SK-N-SH (cell line): ENCODE results near the gene APBB1IP. TPM values are rescaled to one million over a fixed set of nuclear protein-coding genes. Genes with fewer than 3 reads are reported as not detected.

Experiments used
- CTCF ChIA-PET: fragments of 300-600, 350-600 bp; formaldehyde crosslinking; extraction: SDS; loops from one replicate; lab custom pipeline; 2021; lab: Yijun Ruan, JAX
- POLR2A ChIA-PET: fragments of 350-600 bp; sonication (Branson Sonifier 250); formaldehyde crosslinking; extraction: SDS; loops from one replicate; lab custom pipeline; 2020; ENCODE audit warnings: antibody characterized with exemption, inconsistent platforms; lab: Yijun Ruan, JAX
- DNase-seq: peaks from one replicate; pipeline ENCODE4 v3.0.0; 2012
- H2AFZ ChIP-seq: fragments of 200-600 bp; sonication (generic); 2 replicates; pipeline ENCODE4 v1.8.1; 2016; ENCODE audit warnings: antibody characterized with exemption, mild to moderate bottlenecking, low read depth
- H3F3A ChIP-seq: fragments of 200-600 bp; sonication (generic); replicated peaks from 2 replicates; pipeline ENCODE3; 2016; ENCODE audit warnings: antibody characterized with exemption, mild to moderate bottlenecking; ENCODE audit not compliant: insufficient read depth
- H3K27ac ChIP-seq, 2 experiments: fragments of 200-500 bp in 1 of 2; fragments of 200-600 bp in 1 of 2; sonication (Bioruptor generic) in 1 of 2; sonication (generic), shearing (Covaris generic) in 1 of 2; 2 replicates each; pipeline versions ENCODE4 v1.5.1 to v1.6.1; 2014 to 2016; ENCODE audit warnings: low read depth in 2 of 2, inconsistent platforms in 1 of 2, low read length in 1 of 2, mild to moderate bottlenecking in 1 of 2, mixed read lengths in 1 of 2
- H3K27me3 ChIP-seq: fragments of 200-600 bp; sonication (generic), shearing (Covaris generic); 2 replicates; pipeline ENCODE4 v1.6.1; 2016; ENCODE audit warnings: mixed run types; ENCODE audit not compliant: insufficient read depth
- H3K36me3 ChIP-seq, 2 experiments: fragments of 200-500 bp in 1 of 2; fragments of 200-600 bp in 1 of 2; sonication (Bioruptor generic) in 1 of 2; sonication (generic) in 1 of 2; replicated peaks in 1 of 2; 2 replicates each; pipeline versions ENCODE3 to v1.5.1; 2014 to 2016; ENCODE audit warnings: low read length in 1 of 2, mild to moderate bottlenecking in 1 of 2; ENCODE audit not compliant: insufficient read depth in 2 of 2, control insufficient read depth in 1 of 2
- H3K4me1 ChIP-seq, 2 experiments: fragments of 200-500 bp in 1 of 2; fragments of 200-600 bp in 1 of 2; sonication (Bioruptor generic) in 1 of 2; sonication (generic), shearing (Covaris generic) in 1 of 2; 2 replicates each; pipeline versions ENCODE4 v1.5.1 to v1.6.1; 2014 to 2016; ENCODE audit warnings: low read depth in 1 of 2, low read length in 1 of 2, mixed run types in 1 of 2; ENCODE audit not compliant: insufficient read depth in 2 of 2, control insufficient read depth in 1 of 2
- H3K4me2 ChIP-seq: fragments of 200-600 bp; sonication (generic), shearing (Covaris generic); 2 replicates; pipeline ENCODE4 v1.6.1; 2017; ENCODE audit warnings: mixed run types
- H3K4me3 ChIP-seq, 2 experiments: fragments of 200-500 bp in 1 of 2; fragments of 200-600 bp in 1 of 2; sonication (Bioruptor generic) in 1 of 2; sonication (generic), shearing (Covaris generic) in 1 of 2; 2 replicates each; pipeline versions ENCODE4 v1.5.1 to v1.8.1; 2014 to 2016; ENCODE audit warnings: low read depth in 2 of 2, inconsistent platforms in 1 of 2, low read length in 1 of 2, mild to moderate bottlenecking in 1 of 2, mixed read lengths in 1 of 2, moderate library complexity in 1 of 2
- H3K79me2 ChIP-seq: fragments of 200-600 bp; sonication (generic); 2 replicates; pipeline ENCODE4 v1.8.1; 2017; ENCODE audit warnings: mild to moderate bottlenecking; ENCODE audit not compliant: insufficient read depth
- H3K9ac ChIP-seq: fragments of 200-600 bp; sonication (generic); 2 replicates; pipeline ENCODE4 v1.6.1; 2017; ENCODE audit warnings: mixed run types
- H3K9me2 ChIP-seq: fragments of 200-600 bp; sonication (generic); 2 replicates; pipeline ENCODE4 v1.6.1; 2017; ENCODE audit warnings: mixed run types
- H3K9me3 ChIP-seq: fragments of 200-600 bp; sonication (generic); 2 replicates; pipeline ENCODE4 v1.6.1; 2017; ENCODE audit warnings: mixed run types, mild to moderate bottlenecking, moderate library complexity
- H4K20me1 ChIP-seq: fragments of 200-600 bp; sonication (generic); 2 replicates; pipeline ENCODE4 v1.6.1; 2017; ENCODE audit warnings: mild to moderate bottlenecking, mixed run types; ENCODE audit not compliant: insufficient read depth
- EZH2phosphoT487 ChIP-seq: fragments of 200-600 bp; sonication (generic); IDR thresholded peaks from 2 replicates; pipeline ENCODE4 v1.6.1; 2017; ENCODE audit warnings: low read depth, mixed run types, mild to moderate bottlenecking, antibody characterized with exemption, moderate library complexity, borderline replicate concordance
- GABPA ChIP-seq: IDR thresholded peaks from 2 replicates; pipeline ENCODE4 v1.4.0; 2012; ENCODE audit warnings: low read depth, mild to moderate bottlenecking
- JUND ChIP-seq: IDR thresholded peaks from 2 replicates; pipeline ENCODE4 v1.4.0; 2012
- NFIC ChIP-seq: IDR thresholded peaks from 2 replicates; pipeline ENCODE4 v1.4.0; 2012; ENCODE audit warnings: borderline replicate concordance
- NRF1 ChIP-seq: IDR thresholded peaks from 2 replicates; pipeline ENCODE4 v1.6.1; 2012; ENCODE audit warnings: low read depth, mild to moderate bottlenecking, low read length
- RAD21 ChIP-seq: IDR thresholded peaks from 2 replicates; pipeline ENCODE4 v1.6.1; 2012; ENCODE audit warnings: mild to moderate bottlenecking, low read length
- RCOR1 ChIP-seq: fragments of 150-350 bp; IDR thresholded peaks from 2 replicates; pipeline ENCODE4 v1.6.1; 2017; ENCODE audit warnings: antibody characterized with exemption, low read length
- RFX5 ChIP-seq: IDR thresholded peaks from 2 replicates; pipeline ENCODE4 v1.6.1; 2012; ENCODE audit warnings: mild to moderate bottlenecking, improper control_type of control experiment, low read length
- SIN3A ChIP-seq: IDR thresholded peaks from 2 replicates; pipeline ENCODE4 v1.6.1; 2012; ENCODE audit warnings: low read depth, mild to moderate bottlenecking, low read length, moderate library complexity, borderline replicate concordance
- TCF12 ChIP-seq: IDR thresholded peaks from 2 replicates; pipeline ENCODE4 v1.4.0; 2012
- YY1 ChIP-seq: IDR thresholded peaks from 2 replicates; pipeline ENCODE4 v1.4.0; 2012; ENCODE audit warnings: low read depth, mild to moderate bottlenecking
- WGBS: methylation state at CpG from one replicate; pipeline ENCODE4 v1.1.6; 2017; ENCODE audit warnings: low lambda C conversion rate; 5-methylcytosine and 5-hydroxymethylcytosine counted together
- polyA plus RNA-seq, 3 experiments: library from polyadenylated mRNA; depleted of rRNA; stranded (reverse); fragments of >200 nt; gene quantifications; 2 replicates each; pipeline ENCODE4 v1.2.3, GENCODE V29; 2012
- TF ChIP-seq, protein P1 (sequence below): IDR thresholded peaks from 2 replicates; pipeline ENCODE4 v1.4.0; 2012; ENCODE audit warnings: low read depth
- TF ChIP-seq, protein P2 (sequence below): IDR thresholded peaks from 2 replicates; pipeline ENCODE4 v1.4.0; 2012; ENCODE audit warnings: low read depth, borderline replicate concordance
- TF ChIP-seq, protein P3 (sequence below): IDR thresholded peaks from 2 replicates; pipeline ENCODE4 v1.4.0; 2012; ENCODE audit warnings: low read depth, borderline replicate concordance
- TF ChIP-seq, protein P4 (sequence below): fragments of 150-350 bp; IDR thresholded peaks from 2 replicates; pipeline ENCODE4 v1.6.1; 2017; ENCODE audit warnings: antibody characterized with exemption, low read length, low read depth, borderline replicate concordance
- TF ChIP-seq, protein P5 (sequence below): IDR thresholded peaks from 2 replicates; pipeline ENCODE4 v1.6.1; 2012; ENCODE audit warnings: mild to moderate bottlenecking, low read depth, low read length, moderate library complexity

The APBB1IP gene
- polyA plus RNA-seq, 1 of the 3 experiments (the other 2 are of a cell fraction) = not detected

DNA sequence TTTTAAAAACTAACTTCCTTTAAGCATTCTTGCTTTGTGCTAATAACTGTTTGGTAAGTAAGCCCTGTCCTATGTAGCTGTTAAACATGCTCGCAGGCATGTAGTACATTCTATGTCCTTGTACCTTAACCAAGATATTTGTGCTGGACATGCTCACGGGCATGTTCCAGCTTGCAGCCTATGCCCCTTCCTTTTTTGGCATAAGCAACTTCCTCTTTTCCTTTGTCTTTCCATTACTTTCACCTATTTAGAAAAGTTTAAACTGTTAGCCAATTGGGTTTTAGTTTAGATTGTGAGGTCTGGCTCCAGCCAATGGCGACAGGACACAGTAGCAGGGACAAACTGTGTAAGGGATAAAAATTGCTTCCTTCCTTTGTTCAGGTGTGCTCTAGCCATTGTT lies 14.4 kb upstream of the APBB1IP start:
- Histone ChIP-seq H2AFZ (no peak overlapping the region), H3K9ac (no peak overlapping the region), H3K36me3 (no peaks in the 10 kb centered on the region), H3K9me3 (no peaks in the 10 kb centered on the region), H3K4me3 (no peak overlapping the region), H3K4me1 (no peaks in the 10 kb centered on the region), H3K4me2 (no peak overlapping the region), H4K20me1 (no peaks in the 10 kb centered on the region), H3K79me2 (no peaks in the 10 kb centered on the region), H3K27me3 (no peaks in the 10 kb centered on the region), H3K27ac (no peak overlapping the region), H3F3A (no peaks in the 10 kb centered on the region), H3K9me2 (no peaks in the 10 kb centered on the region)
- TF ChIP-seq EZH2phosphoT487 = no peak
- TF ChIP-seq GABPA = no peak
- TF ChIP-seq, protein P1, sequence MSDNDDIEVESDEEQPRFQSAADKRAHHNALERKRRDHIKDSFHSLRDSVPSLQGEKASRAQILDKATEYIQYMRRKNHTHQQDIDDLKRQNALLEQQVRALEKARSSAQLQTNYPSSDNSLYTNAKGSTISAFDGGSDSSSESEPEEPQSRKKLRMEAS = no peak
- DNase-seq = no peak
- 13% methylated on average over 3 of the region's 3 CpGs for WGBS
- POLR2A ChIA-PET = no interaction called here
- CTCF ChIA-PET = no interaction called here

DNA sequence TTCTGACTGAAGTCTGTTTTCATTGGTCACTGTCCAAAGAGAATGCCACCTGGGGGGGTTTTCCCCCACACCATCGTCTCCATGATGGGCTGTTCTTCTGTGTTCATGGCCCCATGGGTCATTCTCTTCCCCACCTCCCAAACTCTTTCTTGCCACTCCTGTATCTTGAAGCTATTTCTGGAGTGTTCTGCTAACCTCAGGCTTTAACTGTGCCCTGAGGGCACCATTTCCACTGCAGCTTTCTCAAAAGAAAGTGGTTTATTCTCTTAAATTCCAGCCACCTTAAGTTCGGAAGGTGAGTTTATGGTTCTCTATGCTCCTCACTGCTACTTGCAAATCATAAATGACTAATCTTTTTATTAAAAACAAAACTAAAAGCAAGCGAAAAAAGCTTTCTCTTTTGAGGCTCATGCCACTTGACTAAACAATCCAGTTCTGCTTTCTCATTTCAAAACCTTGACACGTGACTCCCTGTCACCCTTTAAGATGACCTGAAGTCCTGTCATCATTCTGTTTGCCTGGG lies 7.4 kb upstream of the APBB1IP start:
- TF ChIP-seq RCOR1 = no peak
- TF ChIP-seq, protein P2, sequence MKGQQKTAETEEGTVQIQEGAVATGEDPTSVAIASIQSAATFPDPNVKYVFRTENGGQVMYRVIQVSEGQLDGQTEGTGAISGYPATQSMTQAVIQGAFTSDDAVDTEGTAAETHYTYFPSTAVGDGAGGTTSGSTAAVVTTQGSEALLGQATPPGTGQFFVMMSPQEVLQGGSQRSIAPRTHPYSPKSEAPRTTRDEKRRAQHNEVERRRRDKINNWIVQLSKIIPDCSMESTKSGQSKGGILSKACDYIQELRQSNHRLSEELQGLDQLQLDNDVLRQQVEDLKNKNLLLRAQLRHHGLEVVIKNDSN = no peak
- TF ChIP-seq JUND = no peak
- TF ChIP-seq, protein P1 = no peak
- TF ChIP-seq, protein P3, sequence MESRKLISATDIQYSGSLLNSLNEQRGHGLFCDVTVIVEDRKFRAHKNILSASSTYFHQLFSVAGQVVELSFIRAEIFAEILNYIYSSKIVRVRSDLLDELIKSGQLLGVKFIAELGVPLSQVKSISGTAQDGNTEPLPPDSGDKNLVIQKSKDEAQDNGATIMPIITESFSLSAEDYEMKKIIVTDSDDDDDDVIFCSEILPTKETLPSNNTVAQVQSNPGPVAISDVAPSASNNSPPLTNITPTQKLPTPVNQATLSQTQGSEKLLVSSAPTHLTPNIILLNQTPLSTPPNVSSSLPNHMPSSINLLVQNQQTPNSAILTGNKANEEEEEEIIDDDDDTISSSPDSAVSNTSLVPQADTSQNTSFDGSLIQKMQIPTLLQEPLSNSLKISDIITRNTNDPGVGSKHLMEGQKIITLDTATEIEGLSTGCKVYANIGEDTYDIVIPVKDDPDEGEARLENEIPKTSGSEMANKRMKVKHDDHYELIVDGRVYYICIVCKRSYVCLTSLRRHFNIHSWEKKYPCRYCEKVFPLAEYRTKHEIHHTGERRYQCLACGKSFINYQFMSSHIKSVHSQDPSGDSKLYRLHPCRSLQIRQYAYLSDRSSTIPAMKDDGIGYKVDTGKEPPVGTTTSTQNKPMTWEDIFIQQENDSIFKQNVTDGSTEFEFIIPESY = no peak
- TF ChIP-seq, protein P4, sequence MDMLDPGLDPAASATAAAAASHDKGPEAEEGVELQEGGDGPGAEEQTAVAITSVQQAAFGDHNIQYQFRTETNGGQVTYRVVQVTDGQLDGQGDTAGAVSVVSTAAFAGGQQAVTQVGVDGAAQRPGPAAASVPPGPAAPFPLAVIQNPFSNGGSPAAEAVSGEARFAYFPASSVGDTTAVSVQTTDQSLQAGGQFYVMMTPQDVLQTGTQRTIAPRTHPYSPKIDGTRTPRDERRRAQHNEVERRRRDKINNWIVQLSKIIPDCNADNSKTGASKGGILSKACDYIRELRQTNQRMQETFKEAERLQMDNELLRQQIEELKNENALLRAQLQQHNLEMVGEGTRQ = no peak
- TF ChIP-seq EZH2phosphoT487 = no peak
- TF ChIP-seq RFX5 = no peak
- TF ChIP-seq SIN3A = no peak
- TF ChIP-seq, protein P5, sequence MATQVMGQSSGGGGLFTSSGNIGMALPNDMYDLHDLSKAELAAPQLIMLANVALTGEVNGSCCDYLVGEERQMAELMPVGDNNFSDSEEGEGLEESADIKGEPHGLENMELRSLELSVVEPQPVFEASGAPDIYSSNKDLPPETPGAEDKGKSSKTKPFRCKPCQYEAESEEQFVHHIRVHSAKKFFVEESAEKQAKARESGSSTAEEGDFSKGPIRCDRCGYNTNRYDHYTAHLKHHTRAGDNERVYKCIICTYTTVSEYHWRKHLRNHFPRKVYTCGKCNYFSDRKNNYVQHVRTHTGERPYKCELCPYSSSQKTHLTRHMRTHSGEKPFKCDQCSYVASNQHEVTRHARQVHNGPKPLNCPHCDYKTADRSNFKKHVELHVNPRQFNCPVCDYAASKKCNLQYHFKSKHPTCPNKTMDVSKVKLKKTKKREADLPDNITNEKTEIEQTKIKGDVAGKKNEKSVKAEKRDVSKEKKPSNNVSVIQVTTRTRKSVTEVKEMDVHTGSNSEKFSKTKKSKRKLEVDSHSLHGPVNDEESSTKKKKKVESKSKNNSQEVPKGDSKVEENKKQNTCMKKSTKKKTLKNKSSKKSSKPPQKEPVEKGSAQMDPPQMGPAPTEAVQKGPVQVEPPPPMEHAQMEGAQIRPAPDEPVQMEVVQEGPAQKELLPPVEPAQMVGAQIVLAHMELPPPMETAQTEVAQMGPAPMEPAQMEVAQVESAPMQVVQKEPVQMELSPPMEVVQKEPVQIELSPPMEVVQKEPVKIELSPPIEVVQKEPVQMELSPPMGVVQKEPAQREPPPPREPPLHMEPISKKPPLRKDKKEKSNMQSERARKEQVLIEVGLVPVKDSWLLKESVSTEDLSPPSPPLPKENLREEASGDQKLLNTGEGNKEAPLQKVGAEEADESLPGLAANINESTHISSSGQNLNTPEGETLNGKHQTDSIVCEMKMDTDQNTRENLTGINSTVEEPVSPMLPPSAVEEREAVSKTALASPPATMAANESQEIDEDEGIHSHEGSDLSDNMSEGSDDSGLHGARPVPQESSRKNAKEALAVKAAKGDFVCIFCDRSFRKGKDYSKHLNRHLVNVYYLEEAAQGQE = no peak
- no peak for TF ChIP-seq NFIC
- no peak for TF ChIP-seq TCF12
- no peak for TF ChIP-seq RAD21
- TF ChIP-seq YY1 = no peak
- no peak for TF ChIP-seq NRF1
- WGBS = 10% methylated on average over 4 of the region's 4 CpGs
- DNase-seq = no peak
- Histone ChIP-seq H3F3A (no peaks in the 10 kb centered on the region), H3K79me2 (no peaks in the 10 kb centered on the region), H3K4me1 (no peaks in the 10 kb centered on the region), H2AFZ (no peak overlapping the region), H3K4me2 (no peak overlapping the region), H3K27ac (no peak overlapping the region), H3K36me3 (no peaks in the 10 kb centered on the region), H3K9ac (no peak overlapping the region), H3K9me3 (no peaks in the 10 kb centered on the region), H4K20me1 (no peaks in the 10 kb centered on the region), H3K4me3 (no peak overlapping the region), H3K27me3 (no peaks in the 10 kb centered on the region), H3K9me2 (no peaks in the 10 kb centered on the region)
- CTCF ChIA-PET = no interaction called here
- POLR2A ChIA-PET = no interaction called here
